Stimulated activated CD4-positive, alpha-beta T cell treated with anti-CD3 and anti-CD28 coated beads, TNF-alpha, amount 100 ng/mL, for 48 hours (primary cell): ENCODE measurements around the gene CEP104.

ENCODE experiments used
- DNase-seq, 3 donors: peaks; one replicate each; pipeline ENCODE4 v3.0.0-alpha.2; 2020; ENCODE audit warnings: low read depth in 3 of 3

Gene CEP104

GRCh38 chr1:3762873-3763228, 94.2 kb downstream of the CEP104 start:
- no peak for DNase-seq

GRCh38 chr1:3762151-3762872, 94.7 kb downstream of the CEP104 start:
- DNase-seq: no peak
